DOHH2 (cell line): Measurements from ENCODE around the gene HDAC6.

Experiments used
- H3F3A ChIP-seq: fragments of 200-600 bp; sonication (generic), shearing (Covaris generic); 2 replicates; pipeline ENCODE4 v1.6.0; 2016; ENCODE audit warnings: antibody characterized with exemption, mild to moderate bottlenecking; ENCODE audit not compliant: control insufficient read depth, insufficient read depth
- H3K27ac ChIP-seq: fragments of 200-600 bp; sonication (generic); 2 replicates; pipeline ENCODE4 v1.5.1; 2014; ENCODE audit warnings: low read depth, mild to moderate bottlenecking, low read length, moderate library complexity
- H3K27me3 ChIP-seq: fragments of 200-600 bp; sonication (generic); 2 replicates; pipeline ENCODE4 v1.6.1; 2014; ENCODE audit warnings: mild to moderate bottlenecking, low read length, mixed read lengths; ENCODE audit not compliant: control insufficient read depth
- H3K36me3 ChIP-seq: fragments of 200-600 bp; sonication (generic); 2 replicates; pipeline ENCODE4 v1.6.1; 2014; ENCODE audit warnings: mild to moderate bottlenecking, low read length, moderate library complexity, mixed read lengths; ENCODE audit not compliant: control insufficient read depth
- H3K4me1 ChIP-seq: fragments of 200-600 bp; sonication (generic); 2 replicates; pipeline ENCODE4 v1.6.1; 2014; ENCODE audit warnings: mild to moderate bottlenecking, low read length, mixed read lengths; ENCODE audit not compliant: control insufficient read depth
- H3K4me2 ChIP-seq: fragments of 200-600 bp; sonication (generic); 2 replicates; pipeline ENCODE4 v1.6.0; 2014; ENCODE audit warnings: mild to moderate bottlenecking, low read length, moderate library complexity
- H3K4me3 ChIP-seq: fragments of 200-600 bp; sonication (generic); 2 replicates; pipeline ENCODE4 v1.5.1; 2014; ENCODE audit warnings: mild to moderate bottlenecking, low read length, mixed read lengths
- H3K79me2 ChIP-seq: fragments of 200-600 bp; sonication (generic); 2 replicates; pipeline ENCODE4 v1.6.1; 2014; ENCODE audit warnings: mild to moderate bottlenecking, low read length, mixed read lengths; ENCODE audit not compliant: control insufficient read depth
- H3K9me2 ChIP-seq: fragments of 200-600 bp; sonication (generic); replicated peaks from 2 replicates; pipeline ENCODE4 v1.6.1; 2014; ENCODE audit warnings: mild to moderate bottlenecking, low read length, mixed read lengths; ENCODE audit not compliant: control insufficient read depth
- H3K9me3 ChIP-seq: fragments of 200-600 bp; sonication (generic); 2 replicates; pipeline ENCODE4 v1.6.1; 2014; ENCODE audit warnings: antibody characterized with exemption, low read length, mixed read lengths; ENCODE audit not compliant: control insufficient read depth, insufficient read depth
- H4K20me1 ChIP-seq: fragments of 200-600 bp; sonication (generic); 2 replicates; pipeline ENCODE4 v1.6.0; 2014; ENCODE audit warnings: low read depth, mild to moderate bottlenecking, antibody characterized with exemption, low read length, moderate library complexity; ENCODE audit not compliant: control insufficient read depth, insufficient read depth
- CTCF ChIP-seq: fragments of 200-600 bp; sonication (generic); IDR thresholded peaks from one replicate; pipeline ENCODE4 v1.5.1; 2014; ENCODE audit warnings: antibody characterized with exemption, mild to moderate bottlenecking, low read depth, low read length; ENCODE audit not compliant: poor library complexity, severe bottlenecking
- EZH2phosphoT487 ChIP-seq: fragments of 200-600 bp; sonication (generic); IDR thresholded peaks from 2 replicates; pipeline ENCODE4 v1.6.1; 2017; ENCODE audit warnings: borderline replicate concordance, mild to moderate bottlenecking, antibody characterized with exemption, low read length, moderate library complexity, mixed read lengths

The HDAC6 gene

GRCh38 chrX:48801280-48802088 lies at the start of gene HDAC6:
Gene HDAC6 (plus strand): TSS chrX:48802067. CDS start chrX:48802693, 626 bp downstream.
- Histone ChIP-seq H3K4me1 (peaks cover 14% of the 10 kb centered on the region), H4K20me1 (no peaks in the 10 kb centered on the region), H3K4me2 (peak within 1 kb of the TSS; percentile 78), H3K79me2 (peaks cover 3% of the 10 kb centered on the region; the same call in 1 of the 2 replicates), H3F3A (no peaks in the 10 kb centered on the region), H3K4me3 (peak within 1 kb of the TSS; percentile 76), H3K9me2 (no peaks in the 10 kb centered on the region), H3K36me3 (peaks cover 7% of the 10 kb centered on the region; the same call in 1 of the 2 replicates), H3K27me3 (no peaks in the 10 kb centered on the region), H3K27ac (peak within 1 kb of the TSS; percentile 82), H3K9me3 (no peaks in the 10 kb centered on the region)
- TF ChIP-seq CTCF = no peak
- TF ChIP-seq EZH2phosphoT487 = no peak

GRCh38 chrX:48752498-48752897 lies 49.4 kb upstream of the HDAC6 start:
- no peak overlapping the region for H3K27ac ChIP-seq

GRCh38 chrX:48753708-48754228 lies 48.1 kb upstream of the HDAC6 start:
- Histone ChIP-seq H3K4me3 (no peak overlapping the region), H3F3A (no peaks in the 10 kb centered on the region), H3K4me2 (no peak overlapping the region), H3K27me3 (no peaks in the 10 kb centered on the region), H3K9me3 (no peaks in the 10 kb centered on the region), H3K4me1 (no peaks in the 10 kb centered on the region), H3K36me3 (no peaks in the 10 kb centered on the region), H3K9me2 (no peaks in the 10 kb centered on the region), H3K79me2 (no peaks in the 10 kb centered on the region), H4K20me1 (no peaks in the 10 kb centered on the region), H3K27ac (no peak overlapping the region)
- TF ChIP-seq EZH2phosphoT487 (no peak), CTCF (no peak)

More at GRCh38 chrX:48752498-48752897, 49.4 kb upstream of the HDAC6 start:
- Histone ChIP-seq H3K4me3 (no peak overlapping the region), H3K27me3 (no peaks in the 10 kb centered on the region), H3K4me1 (no peaks in the 10 kb centered on the region), H3F3A (no peaks in the 10 kb centered on the region), H3K9me3 (no peaks in the 10 kb centered on the region), H3K36me3 (no peaks in the 10 kb centered on the region), H3K9me2 (no peaks in the 10 kb centered on the region), H3K79me2 (no peaks in the 10 kb centered on the region), H3K4me2 (no peak overlapping the region), H4K20me1 (no peaks in the 10 kb centered on the region)
- TF ChIP-seq CTCF = no peak
- no peak for TF ChIP-seq EZH2phosphoT487
